HCT116 (cell line): ENCODE data around the gene POU2F3. TPM values are rescaled to one million over a fixed set of nuclear protein-coding genes. Genes with fewer than 3 reads are reported as not detected.

ENCODE experiments used
- ATAC-seq: fragments of 200-7000 bp; cut with Tn5 transposase; 2 replicates; pipeline ENCODE4 v1.9.1; 2020; ENCODE audit warnings: mild to moderate bottlenecking, moderate library complexity
- BruUV-seq: library from RNA; stranded (reverse); fragments of 400-500 nt; replicated peaks from 2 replicates; lab custom pipeline; 2021; lab: Mats Ljungman, UMichigan
- CTCF ChIA-PET: fragments of 300-600 bp; sonication (Branson Sonifier 250); formaldehyde crosslinking; loops from one replicate; lab custom pipeline; 2021; ENCODE audit warnings: antibody characterized with exemption; lab: Charles Lee
- POLR2A ChIA-PET: fragments of 300-600, 350-600 bp; sonication (Branson Sonifier 250); formaldehyde crosslinking; loops from one replicate; lab custom pipeline; 2021; ENCODE audit warnings: antibody characterized with exemption; lab: Charles Lee
- RAD21 ChIA-PET, 2 experiments: fragments of 300-600 bp; sonication (Branson Sonifier 250); formaldehyde crosslinking; loops; one replicate each; lab custom pipeline; 2023; ENCODE audit warnings: low total read pairs in 2 of 2; ENCODE audit not compliant: uncharacterized antibody in 2 of 2, unreplicated experiment in 2 of 2, low non-redundant PET in 1 of 2; lab: Charles Lee
- DNase-seq: peaks from one replicate; pipeline ENCODE4 v3.0.0-alpha.2; 2010; ENCODE audit warnings: low read depth, low spot score
- H2AFZ ChIP-seq: fragments of 200-600 bp; shearing (Covaris generic), sonication (generic); 2 replicates; pipeline ENCODE4 v1.6.1; 2017; ENCODE audit warnings: low read depth, mixed run types, mixed read lengths, antibody characterized with exemption, low read length; ENCODE audit not compliant: poor library complexity, severe bottlenecking
- H3K27ac ChIP-seq: 2 replicates; pipeline ENCODE4 v1.5.1; 2012; ENCODE audit warnings: low read depth, low read length
- H3K27me3 ChIP-seq: fragments of 200-600 bp; sonication (generic); 2 replicates; pipeline ENCODE4 v1.6.1; 2016; ENCODE audit warnings: mixed run types, low read length, mixed read lengths; ENCODE audit not compliant: insufficient read depth
- H3K36me3 ChIP-seq, 2 experiments: fragments of 200-500 bp in 1 of 2; fragments of 200-600 bp in 1 of 2; sonication (Bioruptor generic) in 1 of 2; sonication (generic) in 1 of 2; 2 replicates each; pipeline versions ENCODE4 v1.5.1 to v1.6.1; 2014 to 2016; ENCODE audit warnings: low read length in 2 of 2, inconsistent platforms in 1 of 2, mixed read lengths in 1 of 2, mixed run types in 1 of 2; ENCODE audit not compliant: insufficient read depth in 2 of 2, control insufficient read depth in 1 of 2
- H3K4me1 ChIP-seq, 2 experiments: fragments of 200-600 bp in 1 of 2; sonication (generic) in 1 of 2; 2 replicates each; pipeline versions ENCODE4 v1.5.1 to v1.6.1; 2012 to 2017; ENCODE audit warnings: low read length in 2 of 2, inconsistent platforms in 1 of 2, mild to moderate bottlenecking in 1 of 2, mixed read lengths in 1 of 2, mixed run types in 1 of 2, moderate library complexity in 1 of 2; ENCODE audit not compliant: insufficient read depth in 2 of 2, control insufficient read depth in 1 of 2
- H3K4me2 ChIP-seq: fragments of 200-600 bp; sonication (generic); 2 replicates; pipeline ENCODE4 v1.6.1; 2017; ENCODE audit warnings: mixed run types, low read length, mixed read lengths
- H3K4me3 ChIP-seq, 2 experiments: fragments of 200-600 bp in 1 of 2; sonication (generic) in 1 of 2; replicated peaks in 1 of 2; 2 replicates each; pipeline ENCODE4 v1.5.1; 2011 to 2016; ENCODE audit warnings: low read length in 2 of 2, control low read depth in 1 of 2, low read depth in 1 of 2, mild to moderate bottlenecking in 1 of 2, mixed read lengths in 1 of 2, mixed run types in 1 of 2
- H3K79me2 ChIP-seq: fragments of 200-600 bp; sonication (generic); 2 replicates; pipeline ENCODE4 v1.6.1; 2017; ENCODE audit warnings: mild to moderate bottlenecking, mixed run types, low read length, moderate library complexity, mixed read lengths; ENCODE audit not compliant: insufficient read depth
- H3K9ac ChIP-seq: fragments of 200-600 bp; sonication (generic); 2 replicates; pipeline ENCODE4 v1.6.1; 2016; ENCODE audit warnings: low read length, mixed read lengths
- H3K9me2 ChIP-seq: fragments of 200-600 bp; sonication (generic), shearing (Covaris generic); 2 replicates; pipeline ENCODE4 v1.6.1; 2017; ENCODE audit warnings: mixed run types, mild to moderate bottlenecking, moderate library complexity; ENCODE audit not compliant: insufficient read depth
- H3K9me3 ChIP-seq, 2 experiments: fragments of 200-500 bp in 1 of 2; fragments of 200-600 bp in 1 of 2; sonication (Bioruptor generic) in 1 of 2; sonication (generic) in 1 of 2; 2 replicates each; pipeline ENCODE4 v1.6.1; 2014 to 2017; ENCODE audit warnings: low read length in 2 of 2, mixed read lengths in 2 of 2, inconsistent platforms in 1 of 2, low read depth in 1 of 2, mild to moderate bottlenecking in 1 of 2, mixed run types in 1 of 2, moderate library complexity in 1 of 2; ENCODE audit not compliant: control insufficient read depth in 1 of 2, insufficient read depth in 1 of 2
- H4K20me1 ChIP-seq: fragments of 200-600 bp; sonication (generic), shearing (Covaris generic); 2 replicates; pipeline ENCODE4 v1.6.1; 2017; ENCODE audit warnings: mixed run types, mild to moderate bottlenecking, moderate library complexity; ENCODE audit not compliant: insufficient read depth
- EZH2 ChIP-seq: fragments of 200-600 bp; sonication (generic); IDR thresholded peaks from 2 replicates; pipeline ENCODE4 v1.6.1; 2017; ENCODE audit warnings: antibody characterized with exemption, mixed run types
- POLR2AphosphoS5 ChIP-seq: IDR thresholded peaks from 2 replicates; pipeline ENCODE4 v1.6.1; 2011; ENCODE audit warnings: mild to moderate bottlenecking, low read depth, low read length, moderate library complexity
- RAD21 ChIP-seq: IDR thresholded peaks from 2 replicates; pipeline ENCODE4 v1.6.1; 2012; ENCODE audit warnings: low read depth, mild to moderate bottlenecking
- SP1 ChIP-seq: IDR thresholded peaks from 2 replicates; pipeline ENCODE4 v1.6.1; 2012; ENCODE audit warnings: low read depth
- YY1 ChIP-seq: IDR thresholded peaks from 2 replicates; pipeline ENCODE4 v1.6.1; 2011; ENCODE audit warnings: low read length, low read depth, moderate library complexity, mild to moderate bottlenecking; ENCODE audit not compliant: insufficient replicate concordance; ENCODE audit errors: extremely low read depth
- ZFX ChIP-seq: fragments of 450-650 bp; IDR thresholded peaks from 2 replicates; pipeline ENCODE4 v1.6.1; 2017
- ZNF274 ChIP-seq: fragments of 200-500 bp; sonication (Bioruptor generic); IDR thresholded peaks from 2 replicates; pipeline ENCODE4 v1.6.1; 2014; ENCODE audit warnings: mild to moderate bottlenecking, low read depth, low read length, inconsistent platforms
- intact Hi-C: fragments of 100-400 bp; cut with micrococcal nuclease; formaldehyde crosslinking; loops from 2 replicates; pipeline ENCODE4 v1.10.0; 2022
- total RNA-seq: library from RNA; stranded (reverse); gene quantifications from one replicate; pipeline ENCODE4 v1.2.1, GENCODE V29; 2021; ENCODE audit not compliant: unreplicated experiment
- TF ChIP-seq, protein P1 (sequence below): IDR thresholded peaks from 2 replicates; pipeline ENCODE4 v1.6.1; 2011; ENCODE audit warnings: mild to moderate bottlenecking, low read length, moderate library complexity; ENCODE audit not compliant: insufficient replicate concordance; ENCODE audit errors: extremely low read depth

The POU2F3 gene
- total RNA-seq, 1 experiment from 2014 or later = 0.15 TPM

DNA sequence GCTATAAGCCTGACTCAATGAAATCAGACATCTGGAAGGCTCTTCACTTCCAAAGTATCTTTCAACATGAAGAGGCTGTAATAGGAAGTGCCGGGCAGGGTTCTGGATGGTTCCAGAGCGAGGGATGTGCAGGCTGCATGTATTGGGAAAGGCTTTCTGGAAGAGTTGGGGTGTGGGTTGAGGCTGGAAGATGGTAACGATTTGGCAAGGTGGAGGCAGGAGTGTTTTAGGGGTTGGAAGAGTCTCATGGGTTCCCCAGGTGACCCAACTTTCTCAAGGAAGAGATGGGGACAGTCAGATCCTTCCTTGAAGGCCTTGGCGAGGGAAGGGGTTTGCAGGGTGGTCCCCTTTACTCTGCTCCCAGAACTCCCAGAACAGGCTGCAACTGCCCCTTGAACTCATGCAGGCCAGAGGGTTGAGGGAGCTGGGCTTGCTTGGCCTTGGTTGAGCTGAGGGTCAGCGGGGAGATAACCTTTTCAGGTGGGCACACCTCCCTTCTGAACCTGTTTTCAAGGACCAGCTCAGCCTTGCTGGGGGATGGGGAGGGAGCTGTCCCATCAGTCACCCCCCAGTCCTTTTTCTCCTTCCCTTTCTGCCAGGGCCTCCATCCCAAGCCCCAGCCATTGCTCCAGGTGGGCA, 9.4 kb upstream of the POU2F3 start:
- Histone ChIP-seq H3K36me3 (no peaks in the 10 kb centered on the region), H3K27me3 (no peaks in the 10 kb centered on the region; the same call in 1 of the 2 replicates), H3K4me3 (no peak overlapping the region), H3K9ac (no peak overlapping the region), H3K9me3 (no peaks in the 10 kb centered on the region), H3K9me2 (no peaks in the 10 kb centered on the region), H4K20me1 (no peaks in the 10 kb centered on the region), H3K27ac (no peak overlapping the region), H2AFZ (no peak overlapping the region), H3K79me2 (no peaks in the 10 kb centered on the region), H3K4me1 (no peaks in the 10 kb centered on the region), H3K4me2 (no peak overlapping the region)
- CTCF ChIA-PET = interaction anchor here (1.5 to 11.9 kb wide), 3 partner anchors 18 to 71 kb away, joined by 3 to 240 read pairs (median 6); no protein-coding TSS in a partner anchor
- no peak for TF ChIP-seq ZNF274
- no peak for ATAC-seq
- no TSS peak for BruUV-seq
- intact Hi-C loops = loop anchor here (2.0 kb wide), 1 partner anchor 564 kb away; no protein-coding TSS in a partner anchor
- RAD21 ChIA-PET = no interaction called here
- POLR2A ChIA-PET = no interaction called here
- DNase-seq = no peak

DNA sequence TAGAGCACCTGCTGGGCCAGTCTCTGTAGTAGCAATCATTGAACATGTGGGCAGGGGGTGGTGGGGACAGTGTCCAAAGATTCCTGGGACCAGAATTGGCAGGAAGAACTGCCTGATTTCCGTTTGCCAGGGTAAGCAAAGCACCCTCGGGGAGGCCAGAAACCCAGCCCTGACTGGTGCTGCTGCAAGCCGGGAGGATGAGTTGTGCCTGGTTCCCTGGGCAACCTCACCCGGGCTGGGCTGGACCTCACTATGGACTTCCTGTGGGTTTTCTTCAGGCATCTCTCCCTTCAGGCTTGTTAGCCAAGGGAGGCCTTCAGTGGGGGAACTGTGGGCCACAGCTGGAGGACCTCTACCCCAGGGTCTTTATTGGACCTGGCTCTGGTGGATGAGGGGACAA, 8.0 kb upstream of the POU2F3 start:
- no peak overlapping the region for H3K4me3 ChIP-seq
- no peak overlapping the region for H3K9ac ChIP-seq
- H3K9me2 ChIP-seq = no peaks in the 10 kb centered on the region
- no peak overlapping the region for H3K4me2 ChIP-seq
- H3K4me1 ChIP-seq = no peaks in the 10 kb centered on the region
- ChIA-PET RAD21 (no interaction called here), POLR2A (no interaction called here), CTCF (interaction anchor here (11.9 kb wide), 1 partner anchor 69 kb away, joined by 240 read pairs; no protein-coding TSS in a partner anchor)
- H3K27ac ChIP-seq = no peak overlapping the region
- H3K79me2 ChIP-seq = no peaks in the 10 kb centered on the region
- no peaks in the 10 kb centered on the region for H3K9me3 ChIP-seq
- no peak for DNase-seq
- H3K27me3 ChIP-seq = no peaks in the 10 kb centered on the region; the same call in 1 of the 2 replicates
- no peak overlapping the region for H2AFZ ChIP-seq
- TF ChIP-seq RAD21 = no peak
- TF ChIP-seq EZH2 = no peak
- TF ChIP-seq POLR2AphosphoS5 = no peak
- no peak for TF ChIP-seq YY1
- no peak for TF ChIP-seq ZFX
- TF ChIP-seq SP1 = no peak
- TF ChIP-seq, protein P1, sequence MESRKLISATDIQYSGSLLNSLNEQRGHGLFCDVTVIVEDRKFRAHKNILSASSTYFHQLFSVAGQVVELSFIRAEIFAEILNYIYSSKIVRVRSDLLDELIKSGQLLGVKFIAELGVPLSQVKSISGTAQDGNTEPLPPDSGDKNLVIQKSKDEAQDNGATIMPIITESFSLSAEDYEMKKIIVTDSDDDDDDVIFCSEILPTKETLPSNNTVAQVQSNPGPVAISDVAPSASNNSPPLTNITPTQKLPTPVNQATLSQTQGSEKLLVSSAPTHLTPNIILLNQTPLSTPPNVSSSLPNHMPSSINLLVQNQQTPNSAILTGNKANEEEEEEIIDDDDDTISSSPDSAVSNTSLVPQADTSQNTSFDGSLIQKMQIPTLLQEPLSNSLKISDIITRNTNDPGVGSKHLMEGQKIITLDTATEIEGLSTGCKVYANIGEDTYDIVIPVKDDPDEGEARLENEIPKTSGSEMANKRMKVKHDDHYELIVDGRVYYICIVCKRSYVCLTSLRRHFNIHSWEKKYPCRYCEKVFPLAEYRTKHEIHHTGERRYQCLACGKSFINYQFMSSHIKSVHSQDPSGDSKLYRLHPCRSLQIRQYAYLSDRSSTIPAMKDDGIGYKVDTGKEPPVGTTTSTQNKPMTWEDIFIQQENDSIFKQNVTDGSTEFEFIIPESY = no peak
- intact Hi-C loops = loop anchor here (2.0 kb wide), 1 partner anchor 565 kb away; no protein-coding TSS in a partner anchor
- BruUV-seq = no TSS peak
- H4K20me1 ChIP-seq = no peaks in the 10 kb centered on the region
- H3K36me3 ChIP-seq = no peaks in the 10 kb centered on the region
- no peak for ATAC-seq
